GM21528 (cell line): ENCODE results near the gene PAPPA2.

Experiments
- ATAC-seq: cut with Tn5 transposase; IDR thresholded peaks from one replicate; pipeline ENCODE4 v1.9.1; 2021; ENCODE audit warnings: mild to moderate bottlenecking, moderate library complexity; ENCODE audit not compliant: unreplicated experiment, low FRiP score

Gene PAPPA2

DNA sequence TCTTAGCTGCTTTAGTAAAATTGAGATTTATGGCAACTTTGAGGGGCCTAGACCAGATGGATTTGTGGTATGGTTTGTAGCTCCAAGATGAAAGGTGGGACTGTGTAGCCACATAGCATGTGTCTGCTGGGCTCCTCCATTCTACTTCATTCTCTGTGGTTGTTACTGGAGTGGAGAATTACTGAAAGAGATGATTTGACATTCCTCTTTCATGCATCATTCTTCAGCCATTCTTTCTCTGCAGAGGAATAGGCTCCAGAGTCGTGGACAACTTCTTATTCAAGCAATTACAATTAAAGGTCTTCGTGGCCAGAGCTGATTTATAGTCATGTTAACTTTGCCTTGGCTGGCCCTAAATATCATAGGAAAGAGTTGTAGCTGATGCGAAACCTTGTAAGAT, 328.9 kb downstream of the PAPPA2 start:
- no peak for ATAC-seq

DNA sequence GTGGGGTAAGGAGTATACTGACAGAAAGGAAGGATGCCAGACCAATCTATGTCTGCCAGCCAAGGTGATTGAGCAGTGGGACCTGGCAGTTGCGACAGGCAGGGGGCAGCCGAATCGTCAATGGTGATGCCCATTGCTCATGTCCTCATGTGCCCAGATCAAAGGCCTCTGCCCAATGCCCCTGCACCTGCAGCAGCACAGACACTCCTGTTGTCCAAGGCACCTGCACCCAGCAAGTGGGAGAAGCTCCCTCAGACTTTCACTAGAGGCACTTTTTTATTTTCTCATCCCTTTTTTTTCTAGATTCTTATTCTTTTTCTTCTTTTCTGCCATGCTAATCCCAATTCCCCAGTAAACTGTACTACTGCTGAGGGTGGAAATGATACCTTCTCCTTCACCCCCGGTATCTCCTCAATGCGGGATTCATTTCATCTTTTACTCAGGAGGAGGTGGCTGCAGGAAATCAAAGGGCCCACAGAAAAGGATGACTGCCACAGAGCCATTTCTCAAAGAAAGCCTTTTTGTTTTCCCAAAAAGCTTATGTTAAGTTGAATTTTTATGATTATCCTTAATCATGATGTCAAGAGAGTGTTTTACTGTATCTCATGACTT, 332.0 kb downstream of the PAPPA2 start:
- no peak for ATAC-seq

DNA sequence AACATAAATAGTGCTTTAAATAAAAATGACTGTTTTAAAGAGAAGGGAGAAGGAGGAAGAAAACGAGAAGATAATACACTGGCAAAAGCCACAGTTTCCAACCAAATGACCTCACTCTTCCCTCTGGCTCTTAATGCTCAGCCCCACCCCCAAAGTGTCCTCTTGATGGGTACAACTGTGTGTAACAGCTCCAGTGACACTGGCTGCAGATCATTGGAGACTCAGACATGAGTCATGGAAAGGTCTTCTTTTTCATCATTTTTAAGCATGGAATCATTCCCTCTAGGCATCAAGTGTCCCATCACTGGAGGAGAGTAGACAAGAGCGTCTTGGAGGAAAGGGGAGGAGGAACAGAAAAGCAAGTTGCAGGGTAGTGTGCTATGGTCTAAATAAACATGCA, 333.0 kb downstream of the PAPPA2 start:
- no peak for ATAC-seq

DNA sequence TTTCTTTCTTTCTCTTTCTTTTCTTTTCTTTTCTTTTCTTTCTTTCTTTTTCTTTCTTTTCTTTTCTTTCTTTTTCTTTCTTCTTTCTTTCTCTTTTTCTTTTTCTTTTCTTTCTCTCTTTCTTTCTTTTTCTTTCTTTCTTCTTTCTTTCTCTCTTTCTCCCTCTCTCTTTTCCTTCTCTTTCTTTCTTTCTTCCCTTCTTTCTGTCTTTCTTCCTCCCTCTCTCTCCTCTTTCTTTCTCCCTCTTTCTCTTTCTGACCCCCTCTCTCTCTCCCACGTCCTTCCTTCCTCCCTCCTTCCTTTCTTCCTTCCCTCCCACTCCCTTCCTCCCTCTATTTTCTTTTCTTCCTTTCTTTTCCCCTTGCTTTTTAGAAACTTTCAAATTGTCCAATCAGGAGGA, 333.6 kb downstream of the PAPPA2 start:
- no peak for ATAC-seq

DNA sequence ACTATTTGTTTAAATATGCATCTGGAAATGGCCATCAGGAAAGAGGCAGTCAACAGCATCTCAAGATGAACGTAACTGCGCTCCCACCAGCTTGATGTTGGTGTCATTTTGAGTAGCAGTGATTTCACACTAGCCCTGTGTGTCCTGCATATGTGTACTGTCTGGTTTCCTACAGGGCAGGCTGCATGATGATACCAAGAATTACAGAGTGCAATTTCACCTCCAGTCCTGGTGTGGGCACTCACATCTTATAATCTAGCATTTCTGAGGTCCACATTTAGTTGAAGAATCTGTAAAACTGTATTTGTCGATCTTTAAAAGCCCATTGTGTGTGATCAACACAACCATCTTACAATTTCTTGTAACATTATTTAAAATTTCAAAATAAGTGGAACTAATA, 336.4 kb downstream of the PAPPA2 start:
- no peak for ATAC-seq

DNA sequence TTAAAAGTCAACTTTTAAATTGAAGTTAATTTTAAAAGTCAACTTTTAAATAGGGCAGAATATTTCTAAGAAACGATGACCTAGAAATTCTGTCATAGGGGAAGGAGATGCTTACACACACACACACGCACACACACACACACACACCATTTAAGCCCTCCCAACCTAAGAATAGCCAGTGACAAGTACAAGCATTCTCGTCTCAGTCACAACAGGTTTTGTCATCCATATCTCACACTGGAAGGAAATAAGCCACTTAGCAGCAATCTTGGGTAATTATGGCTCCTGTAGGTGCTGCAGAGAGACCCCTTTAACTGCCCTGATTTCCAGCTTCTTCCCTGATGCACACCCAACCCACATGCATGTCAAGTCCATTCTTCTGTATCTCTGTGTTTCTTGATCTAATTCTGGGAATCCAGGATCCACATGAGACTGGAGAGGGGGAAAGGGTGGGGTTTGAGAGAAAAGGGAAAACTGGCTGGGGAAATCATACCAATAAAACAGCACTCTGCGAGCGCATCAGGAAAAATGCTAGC, 338.1 kb downstream of the PAPPA2 start:
- ATAC-seq: no peak

DNA sequence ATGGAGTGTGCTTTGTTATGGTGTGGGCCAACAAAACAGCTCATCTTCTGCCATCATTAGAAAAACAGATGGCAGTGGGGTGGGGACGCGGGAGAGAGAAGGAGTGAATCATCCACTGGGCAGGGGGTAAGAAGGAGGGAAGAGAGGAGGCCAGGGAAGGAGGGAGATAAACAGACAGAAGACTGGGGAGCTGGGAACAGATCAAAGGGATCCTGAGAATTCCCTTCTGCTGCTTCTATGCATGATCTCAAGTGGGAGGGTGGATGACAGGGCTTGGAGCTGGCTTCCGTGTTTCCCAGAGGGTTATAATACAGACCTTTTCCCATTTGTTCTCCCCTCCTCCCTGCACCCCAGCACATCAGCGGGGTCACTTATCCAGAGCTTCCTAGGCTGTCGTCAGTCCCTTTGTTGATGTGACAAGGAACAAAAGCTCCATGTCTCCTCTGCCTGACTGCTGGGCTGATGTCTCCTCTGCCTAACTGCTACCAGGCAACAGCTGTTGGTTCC, 338.6 kb downstream of the PAPPA2 start:
- no peak for ATAC-seq

DNA sequence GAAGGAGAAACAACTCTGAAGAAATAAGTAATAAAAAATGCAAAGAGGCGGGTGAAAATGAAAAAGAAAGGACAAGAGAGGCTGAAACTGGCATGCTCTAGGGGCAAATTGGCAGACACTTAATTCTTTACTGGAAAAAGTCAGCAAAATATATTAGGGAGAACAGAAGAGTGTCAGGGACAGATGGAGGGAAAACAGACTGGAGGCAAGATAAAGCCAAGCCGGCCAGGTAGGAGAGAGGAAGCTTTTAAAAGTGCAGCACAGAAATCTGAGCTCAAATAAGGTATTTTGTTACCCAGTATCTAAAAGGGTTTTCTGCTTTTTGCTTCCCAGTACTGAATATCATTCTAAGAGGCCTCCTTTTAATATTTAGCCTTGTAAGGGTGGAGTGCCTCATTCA, 339.3 kb downstream of the PAPPA2 start:
- no peak for ATAC-seq

DNA sequence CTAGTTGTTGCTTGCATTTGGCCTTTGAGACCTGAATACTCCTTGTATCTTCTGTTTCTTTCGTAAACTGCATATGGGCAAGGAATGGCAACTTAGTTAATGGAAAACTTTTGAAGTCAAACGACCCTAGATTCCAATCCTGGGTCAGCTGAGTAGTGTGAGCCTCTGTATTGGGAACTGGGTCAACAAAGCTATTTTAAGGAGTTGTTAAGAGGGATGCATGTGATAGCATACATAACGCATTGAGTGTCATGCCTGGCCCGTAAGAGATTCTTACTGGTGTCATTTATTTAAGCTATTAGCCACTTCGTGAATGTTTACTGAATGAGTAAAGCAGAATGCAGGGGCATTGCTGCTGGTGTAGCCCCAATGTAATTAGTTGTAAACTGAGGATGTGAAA, 340.1 kb downstream of the PAPPA2 start:
- no peak for ATAC-seq

DNA sequence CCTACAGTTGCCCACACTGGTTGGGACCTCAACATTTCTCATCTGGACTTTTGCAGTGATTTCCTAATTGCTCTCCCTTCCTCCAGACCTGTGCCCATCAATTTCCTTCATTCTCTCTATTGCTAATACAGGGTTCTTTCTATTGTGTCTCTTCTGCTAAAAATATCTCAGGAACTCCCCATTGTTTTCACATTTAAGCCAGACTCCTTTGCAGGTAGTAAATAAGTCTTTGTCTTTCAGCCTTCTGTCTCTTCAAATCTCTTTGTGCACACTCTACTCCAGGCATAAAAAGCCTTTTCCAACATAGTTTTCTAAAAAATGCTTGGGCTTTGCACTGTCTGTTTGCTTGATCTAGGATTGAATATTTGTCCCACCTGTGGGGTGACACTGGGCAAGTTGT, 340.6 kb downstream of the PAPPA2 start:
- ATAC-seq: no peak

DNA sequence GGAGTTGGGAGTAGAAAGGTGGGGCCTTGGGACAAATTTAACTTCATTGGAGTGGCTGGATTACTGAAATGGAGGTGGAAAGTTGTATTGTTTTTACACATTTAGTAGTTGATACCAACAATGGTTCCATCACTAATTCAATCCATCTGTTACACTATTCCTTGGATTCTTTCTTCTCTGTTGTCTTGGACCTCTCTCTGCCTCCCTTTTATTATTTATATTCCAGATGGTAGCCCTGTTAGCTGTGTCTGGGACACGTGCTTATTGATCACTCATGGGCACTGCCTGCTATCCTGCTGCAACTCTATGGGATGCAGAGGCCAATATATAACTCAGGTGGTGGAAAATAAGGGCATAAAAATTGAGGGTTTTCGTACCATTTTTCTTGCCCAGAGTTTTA, 346.3 kb downstream of the PAPPA2 start:
- no peak for ATAC-seq

DNA sequence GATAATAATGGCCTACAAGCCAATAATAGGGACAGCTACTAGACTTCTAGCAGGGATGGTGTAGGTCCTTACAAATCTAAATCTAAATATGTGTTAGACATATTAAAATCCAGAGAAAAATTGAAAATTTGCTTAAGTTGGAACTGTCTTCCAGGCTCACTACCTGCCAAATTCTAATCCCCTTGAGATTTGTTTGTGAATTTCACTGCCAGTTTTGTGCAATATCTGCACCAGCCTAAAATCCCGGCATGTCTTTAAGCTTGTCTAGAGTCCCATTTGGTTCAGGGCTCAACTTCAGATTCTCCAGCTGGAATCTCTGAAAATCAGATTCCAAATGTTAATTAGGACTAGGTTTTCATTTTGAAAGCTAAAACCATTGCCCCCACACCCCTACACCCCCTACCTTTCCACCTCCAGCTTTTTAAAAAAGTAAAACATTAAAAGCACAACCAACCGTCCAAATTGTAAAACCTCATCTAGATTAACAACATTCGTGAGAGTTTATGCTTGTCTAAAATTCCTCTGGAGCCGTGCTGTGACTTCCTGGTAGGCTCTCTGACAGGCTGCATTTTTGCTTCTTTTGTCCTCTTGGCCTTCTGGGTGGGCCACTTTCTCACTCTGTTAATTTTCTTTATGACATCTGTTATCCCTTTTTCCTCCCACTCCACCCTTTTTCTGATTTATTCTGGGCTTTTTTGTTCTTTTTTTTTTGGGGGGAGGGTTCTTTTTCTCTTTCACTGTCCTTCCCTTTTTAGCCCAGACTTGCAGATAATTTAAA, 348.7 kb downstream of the PAPPA2 start:
- no peak for ATAC-seq

DNA sequence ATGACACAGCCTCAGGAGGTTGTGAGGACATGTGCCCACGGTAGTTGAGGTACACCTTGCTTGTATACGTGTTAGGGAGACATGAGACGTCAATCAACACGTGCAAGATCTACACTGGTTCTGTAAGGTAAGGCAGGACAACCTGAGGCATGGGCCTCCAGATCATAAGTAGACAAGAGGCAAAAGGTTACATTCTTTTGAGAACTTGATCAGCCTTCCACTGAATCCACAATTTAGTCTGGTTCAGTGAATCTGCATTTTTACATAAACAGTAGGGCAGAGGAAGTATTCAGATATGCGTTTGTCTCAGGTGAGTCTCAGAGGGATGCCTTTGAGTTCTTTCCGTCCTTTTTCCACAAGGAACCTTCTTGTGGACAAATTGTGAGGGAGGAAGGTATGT, 352.6 kb downstream of the PAPPA2 start:
- no peak for ATAC-seq

DNA sequence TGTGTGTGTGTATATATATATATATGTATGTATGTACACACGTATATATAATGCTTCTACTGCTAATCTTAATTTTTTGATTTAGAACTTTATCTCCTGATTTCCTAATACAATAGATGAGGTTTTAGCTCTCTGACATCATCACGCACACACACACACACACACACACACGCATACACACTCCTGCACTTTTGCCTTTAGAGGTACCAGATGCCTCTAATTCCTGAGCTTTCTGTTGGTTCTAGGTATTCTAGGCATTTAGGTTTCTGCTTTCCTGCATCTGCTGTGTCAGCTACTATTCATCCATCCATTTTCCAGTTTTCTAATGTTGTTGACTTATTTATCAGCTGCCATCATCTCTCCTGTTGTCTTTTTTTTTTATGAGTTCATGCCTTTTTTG, 353.3 kb downstream of the PAPPA2 start:
- no peak for ATAC-seq

DNA sequence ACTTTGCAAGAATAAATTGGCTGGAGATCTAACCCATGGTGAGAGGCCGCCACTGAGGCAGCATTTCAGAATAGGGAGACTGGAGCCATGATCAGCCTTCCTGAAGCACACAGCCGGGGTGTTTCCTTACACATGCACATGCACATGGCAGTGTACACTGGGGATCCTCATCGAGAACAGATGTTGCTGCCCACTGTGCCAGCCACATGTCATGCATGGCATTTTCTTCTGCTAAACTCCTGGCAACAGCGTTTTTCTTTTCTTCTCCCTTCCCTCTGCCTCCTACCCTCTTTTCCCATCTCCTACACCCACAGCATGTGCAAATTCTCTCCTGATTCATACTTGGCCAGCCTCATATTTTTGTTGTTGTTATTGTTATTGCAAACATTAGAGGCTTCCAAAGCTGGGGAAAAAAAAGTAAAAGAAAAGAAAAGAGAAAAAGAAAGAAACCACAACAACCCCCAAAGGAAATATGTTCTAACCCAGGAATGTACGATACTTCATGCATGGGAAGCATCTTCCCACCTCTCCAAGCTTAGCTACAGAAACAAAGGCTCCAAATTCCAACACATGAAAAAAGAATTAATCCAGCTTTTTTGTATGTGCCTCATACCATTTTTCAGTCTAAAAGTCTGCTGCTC, 357.5 kb downstream of the PAPPA2 start:
- no peak for ATAC-seq

DNA sequence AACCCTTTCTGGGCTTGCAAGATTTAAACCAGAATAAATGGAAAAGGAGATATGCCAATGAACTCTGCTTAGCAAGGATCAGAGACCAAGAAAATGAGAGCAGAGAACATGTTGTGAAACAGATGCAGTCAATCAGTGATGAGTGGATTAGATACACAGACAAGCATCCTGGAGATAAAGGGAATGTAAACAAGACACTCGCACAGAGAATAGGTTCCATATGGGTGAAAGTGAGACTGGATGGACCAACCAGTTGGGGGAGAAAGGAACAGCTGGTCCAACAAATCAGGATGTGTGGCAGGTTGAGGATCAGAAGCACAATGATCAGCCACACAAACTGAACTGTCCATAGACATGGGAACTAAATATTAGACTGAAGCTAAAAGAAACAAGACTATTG, 363.3 kb downstream of the PAPPA2 start:
- no peak for ATAC-seq

DNA sequence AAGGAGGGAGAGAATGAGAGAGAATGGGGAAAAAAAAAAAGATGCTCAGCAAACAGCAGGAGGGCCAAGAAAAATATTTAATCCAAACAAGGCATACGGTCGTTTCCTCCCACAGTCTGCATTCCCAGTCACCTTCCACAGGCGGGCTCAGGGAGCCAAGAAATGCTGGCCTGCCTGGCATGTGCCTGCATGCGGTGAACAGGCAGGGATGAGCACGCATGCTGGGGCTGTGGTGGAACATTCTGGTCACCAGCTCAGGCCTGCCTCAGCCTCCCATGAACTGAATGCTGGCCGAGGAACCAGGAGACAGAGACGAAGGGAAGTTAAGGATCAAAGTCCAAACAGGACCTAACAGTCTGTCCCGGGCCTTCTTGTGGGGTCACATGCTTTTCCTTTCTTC, 366.3 kb downstream of the PAPPA2 start:
- ATAC-seq: no peak

DNA sequence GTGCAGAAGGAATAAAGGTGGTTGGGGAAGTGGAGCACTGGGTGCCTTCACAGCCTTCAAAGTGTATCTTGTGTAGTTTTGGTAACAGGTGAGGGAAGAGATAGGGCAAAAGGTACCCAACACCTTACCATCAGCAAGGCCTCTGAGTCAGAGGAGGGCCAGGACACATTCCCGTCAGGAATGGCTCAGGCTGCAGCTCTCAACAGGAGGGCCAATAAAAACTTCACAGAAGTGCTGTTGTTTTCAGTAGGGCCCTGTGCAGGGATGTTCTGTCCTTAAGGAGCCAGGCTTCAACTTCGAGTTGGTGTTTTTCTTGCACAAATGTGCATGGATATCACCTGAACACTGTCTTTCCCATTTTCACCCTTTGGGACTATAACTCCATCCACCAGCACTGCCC, 368.2 kb downstream of the PAPPA2 start:
- ATAC-seq: no peak

DNA sequence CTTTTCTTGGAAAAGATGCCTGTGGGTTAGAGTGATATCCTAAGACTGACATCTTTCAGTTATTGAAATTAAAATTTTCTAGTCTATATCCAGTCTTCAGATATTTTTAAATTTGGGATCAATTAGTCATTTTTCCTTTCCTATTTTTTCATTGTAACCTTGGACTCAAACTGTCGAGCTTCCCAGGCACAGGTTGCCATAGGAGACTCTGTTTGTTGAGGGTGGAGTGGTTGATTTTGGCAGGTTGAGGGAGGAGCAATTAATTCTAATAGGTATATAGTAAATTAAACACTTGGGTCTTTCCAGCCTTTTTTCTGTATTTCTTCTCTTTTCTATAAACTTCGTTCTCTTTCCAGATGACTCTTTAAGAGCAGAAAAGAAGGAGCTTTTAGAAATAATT, 374.7 kb downstream of the PAPPA2 start:
- ATAC-seq: no peak

DNA sequence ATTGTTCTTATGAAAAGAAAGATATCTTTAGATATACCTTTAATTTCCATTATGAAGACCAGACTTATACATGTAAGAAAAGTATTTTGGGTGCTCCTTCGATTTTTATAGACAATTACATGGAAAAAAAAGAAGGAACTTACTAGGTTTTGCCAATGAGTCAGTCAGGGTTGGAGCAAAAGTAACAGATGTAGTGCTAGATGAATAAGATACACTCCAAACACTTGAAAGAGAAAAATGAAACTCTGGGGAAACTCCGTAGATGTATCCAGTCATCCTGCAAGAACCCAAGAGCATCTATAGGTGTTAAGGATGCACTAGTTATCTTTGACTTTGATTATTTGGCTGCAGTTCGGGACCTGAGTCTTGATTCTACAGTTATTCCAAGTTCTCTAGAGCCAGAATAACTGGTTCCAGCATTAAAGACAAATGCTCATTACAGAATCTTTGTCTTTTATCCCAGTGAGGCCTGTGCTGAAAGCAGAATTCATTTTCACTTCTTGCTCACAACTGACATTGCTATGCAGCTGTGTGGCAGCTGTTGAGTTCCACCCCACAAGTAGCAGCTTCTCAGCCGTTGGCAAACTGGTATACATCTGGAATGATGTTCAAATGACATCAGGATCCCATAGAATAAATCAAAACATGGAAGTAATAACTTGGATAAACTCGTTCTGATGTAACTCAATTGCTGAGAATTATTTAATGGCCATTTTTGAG, 375.5 kb downstream of the PAPPA2 start:
- no peak for ATAC-seq

DNA sequence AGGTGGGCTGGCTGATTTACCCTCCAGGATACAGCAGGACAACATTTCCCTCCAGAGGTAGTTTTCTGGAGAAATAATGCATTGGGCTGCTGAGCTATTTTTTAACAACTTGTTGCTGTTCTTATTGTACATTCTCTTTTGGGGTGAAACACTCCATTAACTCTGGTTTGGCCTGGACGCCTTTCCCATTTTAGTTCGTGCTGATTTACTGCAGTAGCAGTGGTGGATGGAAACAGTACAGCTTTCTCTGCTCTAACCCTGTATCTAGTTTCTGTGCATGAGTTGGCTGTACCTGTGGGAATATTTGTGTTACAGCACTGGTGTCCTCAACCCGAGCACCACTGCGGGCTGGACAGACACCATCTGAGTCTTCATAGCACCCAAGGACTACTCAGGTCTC, 376.2 kb downstream of the PAPPA2 start:
- no peak for ATAC-seq
